ENCODE measurements around the gene VPS37C. TPM values are rescaled to one million over a fixed set of nuclear protein-coding genes. Genes with fewer than 3 reads are reported as not detected.

Gene VPS37C
- total and polyA plus RNA-seq, 9 of the 15 experiments (the other 6 are each of a cell fraction or from before 2014, with no cell fraction given) = 0.62 to 29.8 (median 11.5) TPM

DNA sequence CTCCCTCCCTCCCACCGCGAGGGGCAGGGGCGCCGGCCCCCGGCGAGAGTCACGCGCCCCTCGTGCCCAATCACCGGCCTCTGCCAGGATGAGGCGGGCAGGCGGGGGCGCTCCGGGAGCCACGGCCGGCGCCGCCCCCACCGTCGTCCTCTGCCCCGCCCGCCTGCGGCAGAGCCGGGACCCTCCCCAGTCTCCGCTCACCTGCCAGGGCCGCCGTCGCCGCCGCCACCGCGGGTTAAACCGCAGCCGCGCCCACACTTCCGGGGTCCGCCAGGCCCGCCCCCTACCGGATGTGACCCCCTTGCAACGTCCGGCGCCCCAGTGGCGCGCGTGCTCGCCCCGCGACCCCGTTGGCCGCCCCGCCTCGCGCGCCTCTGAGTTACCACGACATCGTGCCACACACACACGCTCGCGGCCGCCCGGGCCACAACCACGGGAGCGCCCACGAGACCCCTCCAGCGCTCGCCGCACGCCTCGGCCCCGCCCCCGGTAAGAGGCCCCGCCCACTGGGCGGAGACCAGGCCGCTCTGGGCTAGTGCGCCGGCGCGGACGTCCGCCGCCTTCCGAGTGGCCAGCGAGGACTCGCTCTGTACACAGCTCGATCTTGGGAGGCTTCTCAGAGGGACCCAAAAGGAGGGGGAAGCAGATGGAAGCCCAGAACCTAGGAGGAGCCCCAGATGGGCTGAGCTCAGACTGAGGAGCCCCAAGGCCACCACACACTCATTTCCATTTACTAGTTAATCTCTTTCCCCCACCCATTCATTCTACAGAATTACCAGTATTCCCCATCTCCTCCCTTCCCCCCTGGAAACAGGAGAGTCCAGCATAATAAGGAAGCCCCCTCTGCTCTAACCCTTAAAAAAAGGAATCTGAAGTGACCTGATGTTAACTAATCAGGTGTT is at the start of gene VPS37C (continued):
- TF ChIP-seq ERF (CRISPR knock-in tag; IDR thresholded peaks at IDR 0.05) (peak; percentile 66; the same call in 1 of the 2 replicates), JUNB (CRISPR knock-in tag; conservative IDR thresholded peaks at IDR 0.05) (no peak), BRD9 (IDR thresholded peaks at IDR 0.05; ENCODE audit: low read depth, partially characterized antibody) (peak; percentile 40), HDAC8 (tag; IDR thresholded peaks at IDR 0.05) (no peak), TCF7 (IDR thresholded peaks at IDR 0.05; ENCODE audit: borderline replicate concordance) (peak; percentile 15; the same call in 1 of the 2 replicates), ZNF212 (CRISPR knock-in tag; IDR thresholded peaks at IDR 0.05) (no peak), ZNF695 (CRISPR knock-in tag; IDR thresholded peaks at IDR 0.05) (no peak), NFIX (CRISPR knock-in tag; IDR thresholded peaks at IDR 0.05; ENCODE audit: low read depth) (no peak), ETV6 (IDR thresholded peaks at IDR 0.05; ENCODE audit: borderline replicate concordance in 1 of 2, low read depth in 2 of 2, low read length in 1 of 2) (0 out of 4 replicates have a peak, but pooled peaks of 1 of the 2 experiments have one; percentile 41), ETV6 (CRISPR knock-in tag; IDR thresholded peaks at IDR 0.05; ENCODE audit: borderline replicate concordance) (0 out of 2 replicates have a peak, but pooled peaks have one; percentile 70), RBM34 (IDR thresholded peaks at IDR 0.05; ENCODE audit: borderline replicate concordance, insufficient read depth, low read length) (no peak), CBX5 (IDR thresholded peaks at IDR 0.05; ENCODE audit: borderline replicate concordance, low read depth) (no peak), ZZZ3 (IDR thresholded peaks at IDR 0.05) (no peak), KLF6 (CRISPR knock-in tag; IDR thresholded peaks at IDR 0.05; ENCODE audit: borderline replicate concordance) (no peak), DDX20 (tag; IDR thresholded peaks at IDR 0.05; ENCODE audit: low read depth) (no peak), DMBX1 (CRISPR knock-in tag; IDR thresholded peaks at IDR 0.05; ENCODE audit: borderline replicate concordance) (no peak), ZNF239 (CRISPR knock-in tag; IDR thresholded peaks at IDR 0.05) (no peak), ELF4 (CRISPR knock-in tag; IDR thresholded peaks at IDR 0.05) (no peak), NFATC3 (IDR thresholded peaks at IDR 0.05) (no peak), ZNF282 (CRISPR knock-in tag; IDR thresholded peaks at IDR 0.05) (no peak), SMAD4 (CRISPR knock-in tag; conservative IDR thresholded peaks at IDR 0.05) (peak; percentile 81; the same call in 1 of the 2 replicates)
- TF ChIP-seq, protein P1, sequence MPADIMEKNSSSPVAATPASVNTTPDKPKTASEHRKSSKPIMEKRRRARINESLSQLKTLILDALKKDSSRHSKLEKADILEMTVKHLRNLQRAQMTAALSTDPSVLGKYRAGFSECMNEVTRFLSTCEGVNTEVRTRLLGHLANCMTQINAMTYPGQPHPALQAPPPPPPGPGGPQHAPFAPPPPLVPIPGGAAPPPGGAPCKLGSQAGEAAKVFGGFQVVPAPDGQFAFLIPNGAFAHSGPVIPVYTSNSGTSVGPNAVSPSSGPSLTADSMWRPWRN (IDR thresholded peaks at IDR 0.05; ENCODE audit: low read depth) = no peak
- TF ChIP-seq, protein P2, sequence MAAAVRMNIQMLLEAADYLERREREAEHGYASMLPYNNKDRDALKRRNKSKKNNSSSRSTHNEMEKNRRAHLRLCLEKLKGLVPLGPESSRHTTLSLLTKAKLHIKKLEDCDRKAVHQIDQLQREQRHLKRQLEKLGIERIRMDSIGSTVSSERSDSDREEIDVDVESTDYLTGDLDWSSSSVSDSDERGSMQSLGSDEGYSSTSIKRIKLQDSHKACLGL (CRISPR knock-in tag; IDR thresholded peaks at IDR 0.05; ENCODE audit: borderline replicate concordance, poor library complexity, severe bottlenecking) = peak; percentile 27
- TF ChIP-seq, protein P3, sequence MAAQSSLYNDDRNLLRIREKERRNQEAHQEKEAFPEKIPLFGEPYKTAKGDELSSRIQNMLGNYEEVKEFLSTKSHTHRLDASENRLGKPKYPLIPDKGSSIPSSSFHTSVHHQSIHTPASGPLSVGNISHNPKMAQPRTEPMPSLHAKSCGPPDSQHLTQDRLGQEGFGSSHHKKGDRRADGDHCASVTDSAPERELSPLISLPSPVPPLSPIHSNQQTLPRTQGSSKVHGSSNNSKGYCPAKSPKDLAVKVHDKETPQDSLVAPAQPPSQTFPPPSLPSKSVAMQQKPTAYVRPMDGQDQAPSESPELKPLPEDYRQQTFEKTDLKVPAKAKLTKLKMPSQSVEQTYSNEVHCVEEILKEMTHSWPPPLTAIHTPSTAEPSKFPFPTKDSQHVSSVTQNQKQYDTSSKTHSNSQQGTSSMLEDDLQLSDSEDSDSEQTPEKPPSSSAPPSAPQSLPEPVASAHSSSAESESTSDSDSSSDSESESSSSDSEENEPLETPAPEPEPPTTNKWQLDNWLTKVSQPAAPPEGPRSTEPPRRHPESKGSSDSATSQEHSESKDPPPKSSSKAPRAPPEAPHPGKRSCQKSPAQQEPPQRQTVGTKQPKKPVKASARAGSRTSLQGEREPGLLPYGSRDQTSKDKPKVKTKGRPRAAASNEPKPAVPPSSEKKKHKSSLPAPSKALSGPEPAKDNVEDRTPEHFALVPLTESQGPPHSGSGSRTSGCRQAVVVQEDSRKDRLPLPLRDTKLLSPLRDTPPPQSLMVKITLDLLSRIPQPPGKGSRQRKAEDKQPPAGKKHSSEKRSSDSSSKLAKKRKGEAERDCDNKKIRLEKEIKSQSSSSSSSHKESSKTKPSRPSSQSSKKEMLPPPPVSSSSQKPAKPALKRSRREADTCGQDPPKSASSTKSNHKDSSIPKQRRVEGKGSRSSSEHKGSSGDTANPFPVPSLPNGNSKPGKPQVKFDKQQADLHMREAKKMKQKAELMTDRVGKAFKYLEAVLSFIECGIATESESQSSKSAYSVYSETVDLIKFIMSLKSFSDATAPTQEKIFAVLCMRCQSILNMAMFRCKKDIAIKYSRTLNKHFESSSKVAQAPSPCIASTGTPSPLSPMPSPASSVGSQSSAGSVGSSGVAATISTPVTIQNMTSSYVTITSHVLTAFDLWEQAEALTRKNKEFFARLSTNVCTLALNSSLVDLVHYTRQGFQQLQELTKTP (IDR thresholded peaks at IDR 0.05; ENCODE audit: low read depth in 1 of 2, partially characterized antibody in 2 of 2) = no peak
